Osteocyte (in vitro differentiated cells): ENCODE measurements around the gene SKAP1. TPM values are rescaled to one million over a fixed set of nuclear protein-coding genes. Genes with fewer than 3 reads are reported as not detected.
"Not testable (repeated sequence)": the region's sequence is repeated elsewhere in the genome, so short reads cannot be mapped to it uniquely, and the experiment has no call there.

Source experiments
- DNase-seq: peaks from one replicate; pipeline ENCODE4 v3.0.0; 2021; ENCODE audit warnings: mixed read lengths; ENCODE audit not compliant: unreplicated experiment; ENCODE audit errors: extremely low spot score
- H3K27ac Mint-ChIP-seq: one replicate; pipeline ENCODE4 v1.8.0; 2021; ENCODE audit warnings: mild to moderate bottlenecking, mixed read lengths; ENCODE audit not compliant: unreplicated experiment
- H3K27me3 Mint-ChIP-seq: one replicate; pipeline ENCODE4 v1.8.0; 2021; ENCODE audit warnings: mixed read lengths; ENCODE audit not compliant: unreplicated experiment
- H3K36me3 Mint-ChIP-seq: one replicate; pipeline ENCODE4 v1.8.0; 2021; ENCODE audit warnings: mixed read lengths; ENCODE audit not compliant: unreplicated experiment
- H3K4me1 Mint-ChIP-seq: one replicate; pipeline ENCODE4 v1.8.0; 2021; ENCODE audit warnings: mixed read lengths; ENCODE audit not compliant: unreplicated experiment
- H3K4me3 Mint-ChIP-seq: one replicate; pipeline ENCODE4 v1.8.0; 2021; ENCODE audit warnings: mild to moderate bottlenecking, moderate library complexity, mixed read lengths; ENCODE audit not compliant: unreplicated experiment
- H3K9me3 Mint-ChIP-seq: one replicate; pipeline ENCODE4 v1.8.0; 2021; ENCODE audit warnings: mixed read lengths; ENCODE audit not compliant: unreplicated experiment
- total RNA-seq: library from RNA; stranded (reverse); gene quantifications from 2 replicates; pipeline ENCODE4 v1.2.1, GENCODE V29; 2021
- TF ChIP-seq, protein P1 (sequence below): fragments of 200-600 bp; sonication (generic); IDR thresholded peaks from 2 replicates; pipeline ENCODE4 v1.5.0; 2021; ENCODE audit warnings: antibody characterized with exemption, mild to moderate bottlenecking, moderate library complexity

SKAP1 gene
- total RNA-seq, 1 donor from 2014 or later: not detected

DNA sequence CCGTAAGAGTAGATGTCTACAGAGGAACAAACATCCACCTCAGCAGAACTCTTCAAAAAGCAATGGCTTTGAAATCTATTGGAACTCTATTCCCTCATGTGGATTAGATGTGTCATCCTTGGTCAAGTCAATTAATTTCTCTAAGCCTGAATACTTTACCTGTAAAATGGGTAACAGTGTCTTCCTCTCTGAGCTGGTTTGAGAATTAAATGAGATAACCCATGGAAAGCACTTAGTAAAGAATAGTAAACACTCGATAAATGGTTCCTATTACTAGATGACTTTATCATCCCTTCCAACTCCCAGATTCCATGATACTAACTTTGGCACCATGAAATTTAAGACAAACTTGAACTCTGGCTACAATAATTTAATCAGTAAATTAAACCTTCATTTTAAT is 89.1 kb downstream of the SKAP1 start:
- Mint-ChIP-seq H3K4me3 (no peak overlapping the region), H3K27me3 (peaks cover 75% of the 10 kb centered on the region), H3K27ac (no peak overlapping the region), H3K36me3 (no peaks in the 10 kb centered on the region), H3K4me1 (no peaks in the 10 kb centered on the region), H3K9me3 (no peaks in the 10 kb centered on the region)
- no peak for DNase-seq
- TF ChIP-seq, protein P1, sequence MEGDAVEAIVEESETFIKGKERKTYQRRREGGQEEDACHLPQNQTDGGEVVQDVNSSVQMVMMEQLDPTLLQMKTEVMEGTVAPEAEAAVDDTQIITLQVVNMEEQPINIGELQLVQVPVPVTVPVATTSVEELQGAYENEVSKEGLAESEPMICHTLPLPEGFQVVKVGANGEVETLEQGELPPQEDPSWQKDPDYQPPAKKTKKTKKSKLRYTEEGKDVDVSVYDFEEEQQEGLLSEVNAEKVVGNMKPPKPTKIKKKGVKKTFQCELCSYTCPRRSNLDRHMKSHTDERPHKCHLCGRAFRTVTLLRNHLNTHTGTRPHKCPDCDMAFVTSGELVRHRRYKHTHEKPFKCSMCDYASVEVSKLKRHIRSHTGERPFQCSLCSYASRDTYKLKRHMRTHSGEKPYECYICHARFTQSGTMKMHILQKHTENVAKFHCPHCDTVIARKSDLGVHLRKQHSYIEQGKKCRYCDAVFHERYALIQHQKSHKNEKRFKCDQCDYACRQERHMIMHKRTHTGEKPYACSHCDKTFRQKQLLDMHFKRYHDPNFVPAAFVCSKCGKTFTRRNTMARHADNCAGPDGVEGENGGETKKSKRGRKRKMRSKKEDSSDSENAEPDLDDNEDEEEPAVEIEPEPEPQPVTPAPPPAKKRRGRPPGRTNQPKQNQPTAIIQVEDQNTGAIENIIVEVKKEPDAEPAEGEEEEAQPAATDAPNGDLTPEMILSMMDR: no peak

DNA sequence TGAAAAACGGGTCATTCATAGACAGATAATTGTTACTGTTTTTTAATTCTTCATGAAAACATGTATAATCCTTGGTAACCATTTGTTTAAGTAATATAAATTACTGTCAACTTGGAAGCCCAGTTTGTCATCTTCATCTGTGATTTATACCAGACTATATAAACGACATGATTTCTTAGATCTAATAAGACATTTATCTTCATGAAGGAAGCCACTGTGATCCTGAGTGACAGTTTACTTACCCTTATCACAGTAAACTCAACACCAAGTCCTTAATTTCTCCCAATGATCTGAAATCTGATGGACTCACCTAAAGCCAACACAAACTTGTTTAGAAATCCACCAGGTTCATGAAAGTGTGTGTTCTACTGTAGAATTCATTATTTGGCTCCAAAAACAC is 91.3 kb downstream of the SKAP1 start:
- no peak overlapping the region for H3K4me3 Mint-ChIP-seq
- no peaks in the 10 kb centered on the region for H3K9me3 Mint-ChIP-seq
- DNase-seq: no peak
- no peaks in the 10 kb centered on the region for H3K36me3 Mint-ChIP-seq
- peaks cover 76% of the 10 kb centered on the region for H3K27me3 Mint-ChIP-seq
- no peak overlapping the region for H3K27ac Mint-ChIP-seq
- no peaks in the 10 kb centered on the region for H3K4me1 Mint-ChIP-seq
- TF ChIP-seq, protein P1: no peak

DNA sequence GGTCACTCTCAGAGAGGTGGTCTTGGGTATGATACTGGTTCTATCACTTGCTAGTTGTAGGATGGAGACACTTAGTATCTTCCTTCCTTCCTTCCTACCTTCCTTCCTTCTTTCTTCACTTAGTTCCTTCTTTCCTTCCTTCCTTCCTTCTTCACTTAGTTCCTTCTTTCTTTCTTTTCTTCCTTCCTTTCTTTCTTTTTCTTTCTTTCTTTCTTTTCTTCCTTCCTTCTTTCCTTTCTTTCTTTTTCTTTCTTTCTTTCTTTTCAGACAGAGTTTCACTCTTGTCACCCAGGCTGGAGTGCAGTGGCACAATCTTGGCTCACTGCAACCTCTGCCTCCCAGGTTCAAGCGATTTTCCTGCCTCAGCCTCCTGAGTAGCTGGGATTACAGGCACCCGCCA is 92.1 kb downstream of the SKAP1 start:
- not testable (repeated sequence) for H3K27ac Mint-ChIP-seq, H3K36me3 Mint-ChIP-seq, DNase-seq, H3K4me1 Mint-ChIP-seq, H3K9me3 Mint-ChIP-seq, H3K4me3 Mint-ChIP-seq
- H3K27me3 Mint-ChIP-seq: peaks cover 79% of the 10 kb centered on the region

DNA sequence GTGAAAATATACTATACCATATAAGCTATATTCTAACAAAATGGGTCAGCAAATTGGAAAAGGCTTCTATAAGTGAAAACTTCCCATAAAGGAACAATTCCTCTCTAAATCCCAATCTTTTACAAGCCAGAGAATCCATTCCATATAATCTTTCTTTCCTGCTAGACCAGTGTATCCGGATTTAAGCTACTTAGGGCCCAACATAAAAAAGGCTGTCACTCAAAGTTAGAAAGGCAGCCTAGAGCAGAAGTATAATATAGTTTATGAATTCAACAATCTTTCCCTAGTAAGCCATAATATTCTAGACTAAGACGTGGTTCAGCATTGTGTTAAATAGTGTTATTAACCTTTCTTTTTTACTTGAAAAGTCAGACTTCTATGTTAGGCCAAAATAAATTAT is 93.0 kb downstream of the SKAP1 start:
- Mint-ChIP-seq H3K9me3 (no peaks in the 10 kb centered on the region), H3K4me1 (no peaks in the 10 kb centered on the region), H3K27ac (no peak overlapping the region), H3K4me3 (no peak overlapping the region), H3K27me3 (peaks cover 77% of the 10 kb centered on the region), H3K36me3 (no peaks in the 10 kb centered on the region)
- DNase-seq: no peak
- TF ChIP-seq, protein P1: no peak

DNA sequence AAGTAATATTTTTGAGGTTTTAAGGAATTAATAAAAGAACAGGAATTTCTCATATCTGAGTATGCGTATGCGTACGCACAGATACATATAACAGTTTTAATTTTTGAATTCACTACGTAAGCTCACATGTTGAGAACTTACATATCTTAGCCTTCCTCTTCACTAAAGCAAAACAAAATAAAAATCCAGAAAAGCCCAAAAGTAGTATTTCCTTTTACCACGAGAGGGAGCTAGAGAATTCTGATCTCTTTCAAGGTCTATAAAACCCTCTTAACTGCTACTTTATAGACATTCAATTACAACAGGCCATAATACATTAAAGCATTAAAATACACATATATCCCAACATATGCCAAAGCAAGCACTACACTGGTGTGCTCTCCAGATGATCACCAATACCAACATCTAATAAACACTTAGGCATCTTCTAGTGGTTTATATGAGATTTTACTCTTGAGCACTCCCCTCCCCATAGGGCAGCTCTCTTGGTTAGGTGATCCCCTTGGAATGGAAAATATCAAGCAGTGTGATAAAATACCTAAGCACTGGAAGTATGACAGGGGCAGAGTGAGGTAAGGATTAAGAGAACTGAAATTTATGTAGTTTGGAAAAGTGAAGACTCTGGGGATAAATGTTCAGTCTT is 94.0 kb downstream of the SKAP1 start:
- Mint-ChIP-seq H3K4me1 (no peaks in the 10 kb centered on the region), H3K27ac (no peak overlapping the region), H3K4me3 (no peak overlapping the region), H3K27me3 (peaks cover 72% of the 10 kb centered on the region), H3K9me3 (no peaks in the 10 kb centered on the region), H3K36me3 (no peaks in the 10 kb centered on the region)
- TF ChIP-seq, protein P1: peak; percentile 71
- no peak for DNase-seq
